Caco-2 (cell line): Measurements from ENCODE around the gene RAB3GAP1. TPM values are rescaled to one million over a fixed set of nuclear protein-coding genes. Genes with fewer than 3 reads are reported as not detected.

Experiments used
- BruUV-seq: library from RNA; stranded (reverse); fragments of 400-500 nt; replicated peaks from 2 replicates; lab custom pipeline; 2021; lab: Mats Ljungman, UMichigan
- CTCF ChIA-PET: fragments of 300-600 bp; sonication (Branson Sonifier 250); formaldehyde crosslinking; loops from one replicate; lab custom pipeline; 2022; ENCODE audit warnings: antibody characterized with exemption; lab: Charles Lee
- POLR2A ChIA-PET: fragments of 300-600 bp; sonication (Branson Sonifier 250); formaldehyde crosslinking; loops from one replicate; lab custom pipeline; 2022; ENCODE audit warnings: antibody characterized with exemption; lab: Charles Lee
- DNase-seq, 2 experiments: peaks; one replicate each; pipeline versions ENCODE4 v3.0.0 to v3.0.0-alpha.2; 2020 to 2022
- H3K27me3 ChIP-seq: replicated peaks from 2 replicates; pipeline ENCODE4 v1.6.0; 2011; ENCODE audit warnings: low read length; ENCODE audit not compliant: control insufficient read depth, insufficient read depth
- H3K36me3 ChIP-seq: 2 replicates; pipeline ENCODE4 v1.5.1; 2011; ENCODE audit warnings: low read length; ENCODE audit not compliant: control insufficient read depth, insufficient read depth
- H3K4me1 ChIP-seq: fragments of 250-450 bp; sonication (Bioruptor Pico); 2 replicates; pipeline ENCODE4 v1.5.1; 2020; ENCODE audit warnings: mild to moderate bottlenecking
- H3K4me3 ChIP-seq: 2 replicates; pipeline ENCODE4 v1.5.1; 2011; ENCODE audit warnings: low read depth, mild to moderate bottlenecking, control low read depth, low read length
- H3K9me3 ChIP-seq: fragments of 250-450 bp; sonication (Bioruptor Pico); 2 replicates; pipeline ENCODE4 v1.5.1; 2020; ENCODE audit warnings: mild to moderate bottlenecking, moderate library complexity
- H3K27ac Mint-ChIP-seq: one replicate; pipeline ENCODE4 v1.8.0; 2022; ENCODE audit warnings: mixed read lengths; ENCODE audit not compliant: unreplicated experiment
- H3K27me3 Mint-ChIP-seq: one replicate; pipeline ENCODE4 v1.8.0; 2022; ENCODE audit warnings: mixed read lengths; ENCODE audit not compliant: insufficient read depth, unreplicated experiment
- H3K36me3 Mint-ChIP-seq: one replicate; pipeline ENCODE4 v1.8.0; 2022; ENCODE audit warnings: mild to moderate bottlenecking, mixed read lengths; ENCODE audit not compliant: insufficient read depth, unreplicated experiment
- H3K4me1 Mint-ChIP-seq: one replicate; pipeline ENCODE4 v1.8.0; 2022; ENCODE audit warnings: low read depth, mixed read lengths; ENCODE audit not compliant: unreplicated experiment
- H3K4me3 Mint-ChIP-seq: one replicate; pipeline ENCODE4 v1.8.0; 2022; ENCODE audit warnings: mild to moderate bottlenecking, moderate library complexity, mixed read lengths; ENCODE audit not compliant: unreplicated experiment
- H3K9me3 Mint-ChIP-seq: one replicate; pipeline ENCODE4 v1.8.0; 2022; ENCODE audit warnings: mixed read lengths; ENCODE audit not compliant: unreplicated experiment
- intact Hi-C: fragments of 100-400 bp; cut with micrococcal nuclease; formaldehyde crosslinking; loops from one replicate; pipeline ENCODE4 v1.10.0; 2022; ENCODE audit not compliant: unreplicated experiment
- total RNA-seq: library from RNA; stranded (reverse); gene quantifications from 2 replicates; pipeline ENCODE4 v1.2.3, GENCODE V29; 2022
- TF ChIP-seq, protein P1 (sequence below), 2 experiments: fragments of 200-600 bp in 1 of 2; IDR thresholded peaks; 1 replicate in 1 of 2; 2 replicates in 1 of 2; pipeline versions ENCODE4 v1.5.1 to v1.8.0; 2011 to 2022; ENCODE audit warnings: antibody characterized with exemption in 1 of 2, control low read depth in 1 of 2, inconsistent platforms in 1 of 2, low read depth in 1 of 2, low read length in 1 of 2, mild to moderate bottlenecking in 1 of 2, moderate library complexity in 1 of 2; ENCODE audit not compliant: insufficient read depth in 1 of 2, severe bottlenecking in 1 of 2, unreplicated experiment in 1 of 2

Gene RAB3GAP1
- total RNA-seq, 1 experiment from 2014 or later = 43.1 TPM

DNA sequence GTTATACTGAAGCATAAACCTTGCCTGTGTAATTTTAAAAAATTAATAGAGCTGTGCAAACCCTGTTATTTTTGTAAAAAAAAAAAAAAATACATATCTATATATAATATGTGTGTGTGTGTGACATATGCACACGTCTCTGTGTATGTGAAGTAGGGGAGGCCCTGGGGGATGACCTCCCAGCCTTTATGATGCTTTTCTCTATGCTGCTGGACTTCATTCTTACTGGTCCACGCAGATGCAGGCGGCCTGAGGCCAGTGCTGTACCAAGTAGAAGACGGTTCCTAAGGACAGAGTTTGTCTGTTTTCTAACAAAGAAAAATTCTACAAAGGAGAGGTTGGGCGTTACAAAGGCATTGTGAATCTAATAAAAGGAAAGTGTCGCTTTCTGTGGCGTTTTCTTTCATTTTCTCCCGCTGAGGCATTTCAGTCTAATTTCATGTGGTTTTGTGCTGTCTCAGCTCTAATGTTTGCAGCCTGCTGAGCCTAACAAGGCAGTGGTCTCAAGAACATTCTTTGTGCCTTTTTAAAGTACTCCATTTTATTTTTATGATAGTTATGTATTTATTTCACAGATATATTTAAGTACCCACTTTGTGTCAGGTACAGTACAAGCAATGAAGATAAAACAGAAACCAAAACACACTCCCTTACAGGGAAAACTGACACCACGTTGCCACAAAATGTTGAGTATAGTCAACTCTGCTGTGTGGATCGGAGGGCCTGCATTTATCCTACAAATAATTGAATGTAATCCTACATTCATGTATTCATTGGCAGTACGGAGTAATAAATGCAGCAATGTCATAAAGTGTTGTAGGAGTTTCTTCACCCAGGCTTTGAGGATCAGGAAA, 118.0 kb downstream of the RAB3GAP1 start:
- no peak for DNase-seq
- Mint-ChIP-seq H3K36me3 (peaks cover 80% of the 10 kb centered on the region), H3K4me3 (no peak overlapping the region), H3K9me3 (no peaks in the 10 kb centered on the region), H3K27me3 (no peaks in the 10 kb centered on the region), H3K27ac (no peak overlapping the region), H3K4me1 (no peaks in the 10 kb centered on the region)
- POLR2A ChIA-PET = no interaction called here
- Histone ChIP-seq H3K36me3 (peaks cover 6% of the 10 kb centered on the region), H3K4me3 (no peak overlapping the region), H3K27me3 (no peaks in the 10 kb centered on the region), H3K9me3 (no peaks in the 10 kb centered on the region), H3K4me1 (no peaks in the 10 kb centered on the region)
- no TSS peak for BruUV-seq
- TF ChIP-seq, protein P1, sequence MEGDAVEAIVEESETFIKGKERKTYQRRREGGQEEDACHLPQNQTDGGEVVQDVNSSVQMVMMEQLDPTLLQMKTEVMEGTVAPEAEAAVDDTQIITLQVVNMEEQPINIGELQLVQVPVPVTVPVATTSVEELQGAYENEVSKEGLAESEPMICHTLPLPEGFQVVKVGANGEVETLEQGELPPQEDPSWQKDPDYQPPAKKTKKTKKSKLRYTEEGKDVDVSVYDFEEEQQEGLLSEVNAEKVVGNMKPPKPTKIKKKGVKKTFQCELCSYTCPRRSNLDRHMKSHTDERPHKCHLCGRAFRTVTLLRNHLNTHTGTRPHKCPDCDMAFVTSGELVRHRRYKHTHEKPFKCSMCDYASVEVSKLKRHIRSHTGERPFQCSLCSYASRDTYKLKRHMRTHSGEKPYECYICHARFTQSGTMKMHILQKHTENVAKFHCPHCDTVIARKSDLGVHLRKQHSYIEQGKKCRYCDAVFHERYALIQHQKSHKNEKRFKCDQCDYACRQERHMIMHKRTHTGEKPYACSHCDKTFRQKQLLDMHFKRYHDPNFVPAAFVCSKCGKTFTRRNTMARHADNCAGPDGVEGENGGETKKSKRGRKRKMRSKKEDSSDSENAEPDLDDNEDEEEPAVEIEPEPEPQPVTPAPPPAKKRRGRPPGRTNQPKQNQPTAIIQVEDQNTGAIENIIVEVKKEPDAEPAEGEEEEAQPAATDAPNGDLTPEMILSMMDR (IDR thresholded peaks at IDR 0.05; ENCODE audit: insufficient read depth in 1 of 2, low read depth in 1 of 2, low read length in 1 of 2, severe bottlenecking in 1 of 2, unreplicated experiment in 1 of 2) = no peak
- intact Hi-C loops = loop anchor here (5.0 kb wide), 1 partner anchor 168 kb away; no protein-coding TSS in a partner anchor
- CTCF ChIA-PET = no interaction called here

DNA sequence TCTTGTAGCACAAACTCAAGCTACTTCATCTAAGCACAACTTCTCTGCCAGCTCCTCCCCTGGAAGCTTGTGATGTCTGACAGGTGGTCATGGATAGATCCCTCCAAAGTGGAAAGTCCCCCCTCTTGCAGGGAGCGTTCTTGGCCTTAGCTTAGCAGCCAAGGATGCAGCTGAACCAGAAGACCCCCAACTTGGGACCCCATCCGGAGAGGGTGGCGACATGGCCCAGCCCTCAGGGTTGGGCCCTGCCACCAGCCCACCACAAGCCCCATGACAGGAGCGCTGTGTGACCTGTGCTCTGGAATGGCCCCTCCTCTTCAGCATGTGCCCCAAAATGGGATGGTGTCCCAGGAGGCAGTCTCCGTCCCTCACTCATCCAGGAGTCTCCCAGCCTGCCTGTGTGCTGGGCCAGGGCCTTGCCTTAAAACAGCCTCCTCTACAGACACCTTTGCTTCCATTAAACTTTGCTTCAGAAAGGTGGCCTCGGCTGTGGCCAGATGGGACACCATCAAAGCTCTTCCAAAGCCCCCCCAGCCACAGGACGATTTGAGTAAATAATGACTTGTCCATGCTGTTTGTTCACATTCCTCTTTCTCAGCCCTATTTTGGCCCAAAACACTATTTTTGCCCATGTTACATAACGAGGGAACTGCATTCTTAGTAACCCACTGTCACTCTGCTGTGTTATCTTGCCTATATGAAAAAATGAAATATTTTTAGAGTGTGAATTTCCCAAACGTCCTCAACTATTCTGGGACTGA, 122.1 kb downstream of the RAB3GAP1 start:
- H3K27me3 Mint-ChIP-seq = no peaks in the 10 kb centered on the region

DNA sequence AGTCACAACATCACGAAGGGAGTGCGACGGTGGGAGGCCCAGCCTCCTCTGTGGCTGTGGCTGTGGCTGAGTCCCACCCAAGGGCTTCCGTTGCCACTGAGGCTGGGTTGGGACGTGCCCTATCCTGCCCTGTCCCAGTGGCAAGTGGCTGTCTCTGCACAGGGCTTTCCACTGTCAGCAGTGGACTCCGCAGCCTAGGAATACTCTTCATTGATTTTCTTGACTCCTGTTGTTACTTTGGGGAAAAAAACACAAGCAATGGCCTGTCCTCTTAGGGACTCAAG, 122.7 kb downstream of the RAB3GAP1 start:
- Mint-ChIP-seq H3K27me3 (no peaks in the 10 kb centered on the region), H3K4me1 (no peaks in the 10 kb centered on the region), H3K27ac (no peak overlapping the region), H3K4me3 (no peak overlapping the region), H3K36me3 (peaks cover 61% of the 10 kb centered on the region), H3K9me3 (peaks cover 17% of the 10 kb centered on the region)
- Histone ChIP-seq H3K4me1 (no peaks in the 10 kb centered on the region), H3K27me3 (no peaks in the 10 kb centered on the region), H3K36me3 (peaks cover 3% of the 10 kb centered on the region; the same call in 1 of the 2 replicates), H3K9me3 (peaks cover 7% of the 10 kb centered on the region; the same call in 1 of the 2 replicates), H3K4me3 (no peak overlapping the region)
- no TSS peak for BruUV-seq
- CTCF ChIA-PET = no interaction called here
- intact Hi-C loops = no loop called here
- no peak for DNase-seq
- POLR2A ChIA-PET = no interaction called here
- TF ChIP-seq, protein P1 (IDR thresholded peaks at IDR 0.05; ENCODE audit: insufficient read depth in 1 of 2, low read depth in 1 of 2, low read length in 1 of 2, severe bottlenecking in 1 of 2, unreplicated experiment in 1 of 2) = no peak

More for the DNA sequence above, 122.1 kb downstream of the RAB3GAP1 start:
- TF ChIP-seq, protein P1 (IDR thresholded peaks at IDR 0.05; ENCODE audit: insufficient read depth in 1 of 2, low read depth in 1 of 2, low read length in 1 of 2, severe bottlenecking in 1 of 2, unreplicated experiment in 1 of 2) = no peak
- BruUV-seq = no TSS peak
- peaks cover 7% of the 10 kb centered on the region; the same call in 1 of the 2 replicates for H3K9me3 ChIP-seq
- DNase-seq = no peak
- no peaks in the 10 kb centered on the region for H3K27me3 ChIP-seq
- Mint-ChIP-seq H3K36me3 (peaks cover 66% of the 10 kb centered on the region), H3K4me1 (no peaks in the 10 kb centered on the region), H3K27ac (no peak overlapping the region), H3K4me3 (no peak overlapping the region), H3K9me3 (peaks cover 17% of the 10 kb centered on the region)
- H3K36me3 ChIP-seq = peaks cover 3% of the 10 kb centered on the region; the same call in 1 of the 2 replicates
- CTCF ChIA-PET = no interaction called here
- POLR2A ChIA-PET = no interaction called here
- intact Hi-C loops = no loop called here
- no peak overlapping the region for H3K4me3 ChIP-seq
- H3K4me1 ChIP-seq = no peaks in the 10 kb centered on the region
